DND-41 (cell line): ENCODE results near the gene KCNK4.

ENCODE experiments used
- CTCF ChIP-seq: IDR thresholded peaks from 2 replicates; pipeline ENCODE4 v1.5.1; 2012; ENCODE audit warnings: borderline replicate concordance, low read length, moderate library complexity, mild to moderate bottlenecking; ENCODE audit not compliant: poor library complexity, severe bottlenecking; ENCODE audit errors: extremely low read depth
- EZH2 ChIP-seq: IDR thresholded peaks from 3 replicates; pipeline ENCODE4 v1.6.1; 2012; ENCODE audit warnings: borderline replicate concordance, low read depth, mild to moderate bottlenecking, moderate library complexity, low read length, inconsistent platforms; ENCODE audit not compliant: severe bottlenecking

- TF ChIP-seq CTCF (no peak), EZH2 (no peak)
Observed at GRCh38 chr11:64298966-64299846, 8.1 kb downstream of the KCNK4 start.
